HG03280 (cell line): Measurements from ENCODE around the gene IFT122.

ENCODE experiments used
- ATAC-seq: cut with Tn5 transposase; IDR thresholded peaks from one replicate; pipeline ENCODE4 v1.9.1; 2021; ENCODE audit warnings: mild to moderate bottlenecking, moderate library complexity; ENCODE audit not compliant: unreplicated experiment

Gene IFT122

GRCh38 chr3:129555616-129556357 is 115.8 kb downstream of the IFT122 start:
- ATAC-seq: no peak

GRCh38 chr3:129556358-129556695 is 116.3 kb downstream of the IFT122 start:
- no peak for ATAC-seq

GRCh38 chr3:129556890-129557547 is 117.0 kb downstream of the IFT122 start:
- no peak for ATAC-seq

- ATAC-seq: no peak
Observed at GRCh38 chr3:129557548-129557894, 117.5 kb downstream of the IFT122 start.

- ATAC-seq: no peak
Observed at GRCh38 chr3:129558081-129558771, 118.2 kb downstream of the IFT122 start.

GRCh38 chr3:129558772-129559564 is 118.9 kb downstream of the IFT122 start:
- ATAC-seq: no peak

- ATAC-seq: no peak
Observed at GRCh38 chr3:129559565-129560079, 119.6 kb downstream of the IFT122 start.

- ATAC-seq: no peak
Observed at GRCh38 chr3:129560269-129560787, 120.3 kb downstream of the IFT122 start.

- no peak for ATAC-seq
Observed at GRCh38 chr3:129560911-129561594, 121.0 kb downstream of the IFT122 start.

GRCh38 chr3:129561619-129562248 is 121.7 kb downstream of the IFT122 start:
- ATAC-seq: no peak

- no peak for ATAC-seq
Observed at GRCh38 chr3:129562803-129563202, 122.8 kb downstream of the IFT122 start.

GRCh38 chr3:129563332-129563731 is 123.3 kb downstream of the IFT122 start:
- no peak for ATAC-seq

- no peak for ATAC-seq
Observed at GRCh38 chr3:129563850-129564535, 124.0 kb downstream of the IFT122 start.

- no peak for ATAC-seq
Observed at GRCh38 chr3:129564981-129565644, 125.1 kb downstream of the IFT122 start.

- no peak for ATAC-seq
Observed at GRCh38 chr3:129565902-129566301, 125.9 kb downstream of the IFT122 start.

- ATAC-seq: no peak
Observed at GRCh38 chr3:129567176-129567705, 127.2 kb downstream of the IFT122 start.

- no peak for ATAC-seq
Observed at GRCh38 chr3:129567939-129568338, 127.9 kb downstream of the IFT122 start.

- ATAC-seq: no peak
Observed at GRCh38 chr3:129569856-129570255, 129.8 kb downstream of the IFT122 start.
